HFF-Myc (cell line): Measurements from ENCODE around the gene SORL1.

Experiments
- DNase-seq: peaks from one replicate; pipeline ENCODE4 v3.0.0-alpha.2; 2011; ENCODE audit warnings: low read depth; ENCODE audit errors: extremely low read depth
- H3K4me3 ChIP-seq: replicated peaks from 2 replicates; pipeline ENCODE4 v1.5.1; 2011; ENCODE audit warnings: low read depth, mild to moderate bottlenecking, control low read depth, low read length
- TF ChIP-seq, protein P1 (sequence below): IDR thresholded peaks from 2 replicates; pipeline ENCODE4 v1.5.1; 2012; ENCODE audit warnings: mild to moderate bottlenecking, low read depth, low read length, control low read depth; ENCODE audit errors: missing control alignments

SORL1 gene

DNA sequence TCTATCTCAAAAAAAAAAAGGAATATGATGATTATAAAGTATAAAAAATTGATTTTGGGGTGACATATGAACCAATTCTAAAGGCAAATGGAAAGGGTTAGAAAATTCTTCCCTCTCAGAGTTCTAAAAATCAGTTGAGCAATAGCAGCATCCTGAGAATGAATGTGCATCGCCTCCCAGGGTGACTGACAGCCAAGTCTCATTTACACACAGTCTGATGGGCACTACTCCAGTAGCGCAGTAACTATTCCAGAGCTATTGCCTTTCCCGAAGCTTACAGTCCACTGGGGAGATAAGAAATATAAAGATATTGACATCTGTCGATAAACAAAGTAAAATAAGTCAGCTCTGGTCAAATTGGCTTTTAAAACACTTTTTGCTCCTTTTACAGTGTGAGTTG lies 32.3 kb upstream of the SORL1 start:
- no peak overlapping the region for H3K4me3 ChIP-seq
- TF ChIP-seq, protein P1, sequence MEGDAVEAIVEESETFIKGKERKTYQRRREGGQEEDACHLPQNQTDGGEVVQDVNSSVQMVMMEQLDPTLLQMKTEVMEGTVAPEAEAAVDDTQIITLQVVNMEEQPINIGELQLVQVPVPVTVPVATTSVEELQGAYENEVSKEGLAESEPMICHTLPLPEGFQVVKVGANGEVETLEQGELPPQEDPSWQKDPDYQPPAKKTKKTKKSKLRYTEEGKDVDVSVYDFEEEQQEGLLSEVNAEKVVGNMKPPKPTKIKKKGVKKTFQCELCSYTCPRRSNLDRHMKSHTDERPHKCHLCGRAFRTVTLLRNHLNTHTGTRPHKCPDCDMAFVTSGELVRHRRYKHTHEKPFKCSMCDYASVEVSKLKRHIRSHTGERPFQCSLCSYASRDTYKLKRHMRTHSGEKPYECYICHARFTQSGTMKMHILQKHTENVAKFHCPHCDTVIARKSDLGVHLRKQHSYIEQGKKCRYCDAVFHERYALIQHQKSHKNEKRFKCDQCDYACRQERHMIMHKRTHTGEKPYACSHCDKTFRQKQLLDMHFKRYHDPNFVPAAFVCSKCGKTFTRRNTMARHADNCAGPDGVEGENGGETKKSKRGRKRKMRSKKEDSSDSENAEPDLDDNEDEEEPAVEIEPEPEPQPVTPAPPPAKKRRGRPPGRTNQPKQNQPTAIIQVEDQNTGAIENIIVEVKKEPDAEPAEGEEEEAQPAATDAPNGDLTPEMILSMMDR: no peak
- DNase-seq: no peak

DNA sequence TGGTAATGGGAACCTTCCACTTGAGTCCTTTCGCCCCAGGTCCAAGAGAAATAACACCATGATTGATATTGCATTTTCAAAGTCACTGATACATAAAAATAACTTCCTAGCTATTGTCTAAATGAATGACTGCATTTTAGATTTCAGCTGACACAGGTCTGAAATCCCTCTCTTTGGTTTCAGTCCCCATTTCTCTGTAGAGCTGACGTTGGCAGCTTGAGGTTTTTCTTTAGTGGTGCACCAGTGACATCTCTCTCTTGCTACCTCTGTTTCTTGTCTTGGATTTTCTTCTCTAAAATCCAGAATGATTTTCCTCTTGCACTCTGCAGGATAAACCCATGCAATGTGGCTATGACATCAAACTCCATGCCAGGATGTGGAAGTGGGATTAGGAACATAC lies 31.7 kb upstream of the SORL1 start:
- DNase-seq: no peak
- no peak overlapping the region for H3K4me3 ChIP-seq
- TF ChIP-seq, protein P1: no peak

DNA sequence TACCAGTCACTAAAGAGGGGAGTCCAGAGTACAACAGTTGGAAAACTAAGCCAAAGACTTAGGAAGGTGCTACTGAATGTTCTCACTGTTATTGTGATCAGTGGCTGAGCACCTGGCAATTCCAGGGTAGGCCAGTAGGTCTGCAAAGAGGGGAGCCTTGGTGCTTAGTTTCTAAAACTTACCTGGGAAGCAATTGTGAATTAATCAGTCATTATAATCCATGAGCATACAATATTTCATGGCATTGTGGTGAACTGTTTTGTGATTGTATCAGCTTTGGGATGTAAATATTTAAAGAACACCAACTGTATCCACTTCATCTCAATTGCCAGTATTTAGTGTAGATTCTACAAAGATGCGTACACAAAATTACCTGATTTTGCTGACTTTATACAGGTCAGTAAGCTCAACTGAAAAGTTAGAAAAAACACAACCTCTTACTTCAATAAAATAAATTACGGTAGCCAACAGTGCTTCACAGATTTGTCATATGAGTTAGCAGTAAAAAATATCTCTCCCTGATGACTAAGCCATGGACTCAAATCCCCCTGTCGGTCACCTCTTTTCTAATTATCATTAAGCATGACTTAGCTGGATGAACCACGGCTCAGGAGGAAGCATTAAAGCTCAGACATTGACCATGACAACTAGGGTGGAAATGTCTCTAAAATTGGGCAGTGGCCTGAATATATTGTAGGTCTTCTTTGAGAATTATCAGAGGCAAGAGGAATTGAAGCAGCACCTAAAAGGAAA lies 30.8 kb upstream of the SORL1 start:
- no peak for DNase-seq
- TF ChIP-seq, protein P1: no peak
- H3K4me3 ChIP-seq: no peak overlapping the region

DNA sequence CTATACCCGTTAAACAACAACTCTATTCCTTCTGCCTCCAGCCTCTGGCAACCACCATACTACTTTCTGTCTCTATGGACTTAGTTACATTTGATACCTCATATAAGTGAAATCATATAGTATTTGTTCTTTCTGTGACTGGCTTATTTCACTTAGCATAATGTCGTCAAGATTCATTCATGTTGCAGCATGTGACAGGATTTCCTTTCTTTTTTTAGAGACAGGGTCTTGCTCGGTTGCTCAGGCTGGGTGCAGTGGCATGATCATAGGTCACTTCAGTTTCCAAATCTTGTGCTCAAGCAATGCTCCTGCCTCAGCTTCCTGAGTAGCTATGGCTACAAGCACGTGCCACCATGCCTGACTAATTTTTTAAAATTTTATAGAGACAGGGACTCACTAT lies 29.4 kb upstream of the SORL1 start:
- no peak overlapping the region for H3K4me3 ChIP-seq
- no peak for DNase-seq
- TF ChIP-seq, protein P1: no peak

DNA sequence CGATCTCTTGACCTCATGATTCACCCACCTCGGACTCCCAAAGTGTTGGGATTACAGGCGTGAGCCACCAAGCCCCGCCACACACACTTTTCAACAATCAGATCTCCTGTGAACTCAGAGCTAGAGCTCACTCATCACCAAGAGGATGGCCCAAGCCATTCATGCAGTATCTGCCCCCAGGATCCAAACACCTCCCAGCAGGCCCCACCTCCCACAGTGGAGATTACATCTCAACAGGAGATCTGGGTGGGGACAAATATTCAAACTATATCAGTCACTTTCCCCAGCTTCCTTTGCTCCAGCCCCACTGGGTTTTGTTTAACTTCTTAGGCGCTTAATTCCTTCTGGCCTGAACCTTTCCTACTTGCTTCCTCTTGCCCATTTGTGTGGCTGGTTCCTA lies 26.3 kb upstream of the SORL1 start:
- DNase-seq: no peak
- H3K4me3 ChIP-seq: no peak overlapping the region
- TF ChIP-seq, protein P1: no peak

DNA sequence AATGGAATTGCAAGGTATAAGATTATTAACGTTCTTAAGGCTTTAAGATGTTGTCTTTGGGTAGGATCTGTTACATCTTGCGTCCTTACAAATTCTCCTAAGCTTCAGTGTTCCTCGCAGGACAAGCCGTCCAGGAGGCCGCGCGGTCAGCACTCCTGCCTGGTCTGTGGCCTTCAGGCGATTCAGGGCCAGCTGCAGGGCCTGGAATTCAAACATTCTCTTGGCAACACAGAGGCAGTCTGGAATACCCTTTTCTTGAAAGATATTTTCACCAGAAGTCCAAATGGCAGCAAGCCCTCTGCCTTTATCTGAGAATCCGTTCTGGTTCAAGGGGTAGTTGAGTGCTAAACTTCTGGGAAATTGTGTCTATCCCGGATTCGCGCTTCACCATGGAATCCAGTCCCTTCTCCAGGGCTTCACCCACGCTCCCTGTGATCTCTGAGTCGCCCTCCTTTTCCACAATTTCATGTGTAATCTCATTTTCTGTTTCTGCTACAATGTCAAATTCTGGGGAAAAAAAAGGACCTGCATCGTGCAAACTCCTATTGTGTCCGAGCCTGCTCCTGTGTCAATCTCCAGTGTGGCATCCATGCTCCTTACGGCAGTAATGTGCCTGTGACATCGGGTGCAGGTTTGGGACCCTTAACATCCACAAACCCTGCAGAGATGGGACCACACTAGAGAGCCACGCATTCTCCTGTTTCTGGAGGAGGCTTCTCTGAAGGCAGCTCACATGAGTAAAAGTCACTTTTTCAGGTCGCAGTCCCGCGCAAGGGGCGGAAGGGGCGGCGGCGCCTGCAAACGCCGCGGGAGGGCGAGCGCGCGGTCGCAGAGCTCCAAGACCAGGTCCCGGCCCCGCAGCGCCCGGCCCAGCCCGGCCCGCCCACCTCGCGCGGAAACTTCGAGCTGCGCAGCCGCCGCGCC lies 25.4 kb upstream of the SORL1 start:
- no peak overlapping the region for H3K4me3 ChIP-seq
- TF ChIP-seq, protein P1: no peak
- no peak for DNase-seq
